HG03432 (cell line): ENCODE measurements around the gene LRRC42.
"Not testable (repeated sequence)": the region's sequence is repeated elsewhere in the genome, so short reads cannot be mapped to it uniquely, and the experiment has no call there.

Experiments used
- ATAC-seq: cut with Tn5 transposase; IDR thresholded peaks from one replicate; pipeline ENCODE4 v1.9.1; 2021; ENCODE audit warnings: mild to moderate bottlenecking, moderate library complexity; ENCODE audit not compliant: unreplicated experiment

The LRRC42 gene

DNA sequence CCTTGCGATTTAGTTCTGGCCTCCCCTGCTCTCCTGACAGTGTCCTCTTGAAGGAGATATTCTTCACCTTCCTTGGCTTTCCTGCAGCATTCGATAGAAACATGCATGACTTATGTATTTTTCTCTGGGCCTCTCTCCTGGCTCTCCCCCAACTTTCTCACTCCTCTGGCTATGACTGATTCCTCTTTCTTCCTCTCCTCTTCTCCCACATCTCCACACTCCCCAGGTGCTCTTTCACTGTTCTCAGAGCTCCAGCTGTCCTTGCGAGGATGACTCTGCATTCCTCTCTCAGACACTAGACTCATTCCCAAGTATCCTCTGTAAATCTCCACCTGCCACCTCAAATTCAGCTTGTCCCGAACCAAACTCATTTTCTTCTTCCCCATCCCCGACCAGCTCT is 18.0 kb downstream of the LRRC42 start:
- ATAC-seq, result no peak

DNA sequence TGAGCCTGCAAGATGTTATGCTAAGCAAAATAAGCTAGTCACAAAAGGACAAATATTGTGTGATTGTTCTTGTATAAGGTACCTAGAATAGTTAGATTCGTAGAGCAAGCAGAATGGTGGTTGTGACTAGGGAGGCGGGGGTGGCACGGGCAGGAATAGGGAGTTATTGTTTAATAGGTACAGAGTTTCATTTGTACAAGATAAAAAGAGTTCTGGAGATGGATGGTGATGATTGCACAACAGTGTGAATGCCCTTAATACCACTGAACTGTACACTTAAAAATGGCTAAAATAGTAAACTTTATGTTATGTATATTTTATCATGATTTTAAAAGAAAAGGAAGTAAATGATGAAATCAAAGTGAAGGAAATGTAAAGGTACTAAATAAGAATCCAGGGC is 20.6 kb downstream of the LRRC42 start:
- ATAC-seq, result no peak

DNA sequence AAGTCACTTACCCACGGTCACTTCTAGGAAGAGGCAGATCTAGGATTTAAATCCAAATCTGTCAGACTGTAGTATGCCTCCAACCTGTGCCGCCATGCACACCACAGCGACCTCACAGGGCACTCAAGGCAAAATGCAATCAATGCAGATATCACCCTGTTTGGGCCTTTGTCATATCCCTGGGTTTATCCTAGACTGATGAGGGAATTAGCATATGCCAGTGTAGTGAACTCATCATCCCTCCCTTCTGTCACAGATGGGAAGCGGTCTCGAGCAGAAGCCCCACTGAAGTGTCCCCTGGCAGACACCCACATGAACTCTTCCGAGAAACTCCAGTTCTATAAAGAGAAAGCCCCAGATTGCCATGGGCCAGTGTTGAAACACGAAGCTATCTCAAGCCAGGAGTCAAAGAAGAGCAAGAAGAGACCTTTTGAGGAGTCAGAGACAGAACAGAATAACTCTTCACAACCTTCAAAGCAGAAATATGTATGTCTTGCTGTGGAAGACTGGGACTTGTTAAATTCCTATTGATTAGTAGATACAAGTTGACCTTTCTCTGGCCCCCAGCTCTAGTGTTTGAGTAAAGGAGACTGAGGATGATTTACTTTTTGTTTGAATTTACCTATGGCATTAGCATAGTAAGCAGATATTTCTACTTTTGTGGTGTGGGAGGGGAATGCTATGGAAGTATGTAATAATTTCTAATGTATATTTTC is 21.4 kb downstream of the LRRC42 start:
- no peak for ATAC-seq

DNA sequence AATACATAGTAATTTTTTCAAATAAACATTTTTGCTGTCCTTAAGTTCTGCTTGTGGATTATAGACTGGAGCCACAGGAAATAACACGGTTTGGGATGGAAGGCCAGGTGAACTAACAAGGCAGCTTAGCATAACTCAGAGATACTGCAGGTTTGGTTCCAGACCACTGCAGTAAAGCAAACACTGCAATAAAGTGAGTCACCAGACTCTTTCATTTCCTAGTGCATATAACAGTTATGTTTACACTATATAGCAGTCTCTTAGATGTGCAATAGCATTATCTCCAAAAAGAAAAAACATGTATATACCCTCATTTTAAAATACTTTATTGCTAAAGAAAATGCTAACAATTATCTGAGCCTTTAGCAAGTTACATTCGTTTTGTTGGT is 22.0 kb downstream of the LRRC42 start:
- no peak for ATAC-seq

DNA sequence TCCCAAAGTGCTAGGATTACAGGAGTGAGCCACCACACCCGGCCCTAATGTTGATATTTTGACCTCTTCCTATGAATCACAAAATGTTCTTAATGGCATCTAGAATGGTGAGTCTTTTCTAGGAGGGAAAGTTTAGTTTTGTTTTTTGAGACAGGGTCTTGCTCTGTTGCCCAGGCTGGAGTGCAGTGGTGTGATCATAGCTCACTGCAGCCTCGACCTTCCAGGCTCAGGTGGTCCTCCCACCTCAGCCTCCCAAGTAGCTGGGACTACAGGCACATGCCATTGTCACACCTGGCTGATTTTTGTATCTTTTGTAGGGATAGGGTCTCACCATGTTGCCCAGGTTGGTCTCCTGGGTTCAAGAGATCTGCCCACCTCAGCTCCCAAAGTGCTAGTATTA is 23.2 kb downstream of the LRRC42 start:
- ATAC-seq, result not testable (repeated sequence)

DNA sequence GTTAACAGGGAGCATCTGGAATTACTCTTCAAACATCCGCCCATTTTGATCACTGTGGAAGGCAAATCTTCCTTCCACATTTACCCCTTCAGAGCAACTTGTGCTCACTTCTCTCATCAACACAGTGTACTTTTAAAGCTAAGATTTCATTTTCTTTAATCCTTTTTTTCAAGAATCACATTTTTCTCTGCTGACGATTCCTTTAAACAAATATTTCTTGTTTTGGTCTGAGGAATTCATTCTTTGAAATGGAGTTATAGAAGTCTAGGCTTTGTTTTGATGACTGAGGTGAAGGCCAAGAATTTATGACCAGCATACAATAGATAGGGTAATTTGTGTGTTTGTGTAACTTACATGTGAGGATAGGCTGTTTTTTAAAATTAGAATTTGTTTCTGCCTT is 25.6 kb downstream of the LRRC42 start:
- ATAC-seq, result no peak

DNA sequence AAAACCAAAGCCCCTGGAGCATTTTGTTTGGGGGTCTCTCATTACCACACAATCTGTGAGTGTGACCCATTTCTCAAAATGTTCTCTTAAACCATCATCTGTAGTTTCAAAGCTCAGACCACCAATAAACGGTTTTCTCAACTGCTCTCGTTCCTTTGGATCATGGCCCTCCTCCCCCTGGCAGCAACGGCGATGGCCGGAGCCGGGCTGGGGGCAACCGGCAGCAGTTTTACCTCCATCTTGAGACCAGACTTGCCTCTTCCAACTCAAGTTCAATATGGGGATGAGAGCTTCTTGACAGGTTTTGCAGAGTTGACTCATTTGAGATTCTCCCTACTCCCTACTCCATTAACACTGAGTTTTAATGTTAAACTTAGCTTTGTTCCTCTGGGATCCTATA is 29.7 kb downstream of the LRRC42 start:
- no peak for ATAC-seq

DNA sequence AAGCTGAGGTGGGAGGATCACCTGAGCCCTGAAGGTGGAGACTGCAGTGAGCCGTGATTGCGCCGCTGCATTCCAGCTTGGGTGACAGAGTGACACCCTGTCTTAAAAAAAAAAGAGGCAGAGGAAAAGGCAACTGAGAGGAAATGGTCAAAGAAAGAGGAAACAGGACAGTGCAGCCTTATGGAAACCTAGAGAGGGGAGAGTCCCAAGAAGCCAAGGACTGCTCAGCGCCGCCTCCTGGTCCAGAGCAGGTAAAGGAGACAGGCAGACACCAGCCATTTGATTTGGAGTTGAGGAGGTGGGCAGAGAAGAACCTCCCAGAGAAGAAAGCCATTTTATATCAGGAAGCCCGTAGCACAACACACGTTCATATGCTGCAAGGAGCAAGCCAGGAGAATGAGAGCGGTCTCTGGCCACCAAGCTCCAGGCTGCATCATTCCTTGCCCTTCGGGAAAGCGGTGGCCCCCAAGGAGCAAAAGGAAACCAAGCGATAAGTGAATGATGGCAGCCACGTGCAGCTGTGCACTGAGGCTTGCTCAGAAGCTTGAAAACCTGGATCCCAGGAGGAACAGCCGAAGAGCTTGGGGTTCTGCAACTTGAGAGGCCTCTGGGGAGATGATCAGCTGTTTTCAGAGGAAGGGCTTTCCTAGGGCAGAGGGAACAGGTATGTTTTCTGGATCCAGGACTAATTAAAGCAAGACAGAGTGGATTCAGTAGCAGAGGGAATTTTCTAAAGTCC is 33.7 kb downstream of the LRRC42 start:
- ATAC-seq, result no peak

DNA sequence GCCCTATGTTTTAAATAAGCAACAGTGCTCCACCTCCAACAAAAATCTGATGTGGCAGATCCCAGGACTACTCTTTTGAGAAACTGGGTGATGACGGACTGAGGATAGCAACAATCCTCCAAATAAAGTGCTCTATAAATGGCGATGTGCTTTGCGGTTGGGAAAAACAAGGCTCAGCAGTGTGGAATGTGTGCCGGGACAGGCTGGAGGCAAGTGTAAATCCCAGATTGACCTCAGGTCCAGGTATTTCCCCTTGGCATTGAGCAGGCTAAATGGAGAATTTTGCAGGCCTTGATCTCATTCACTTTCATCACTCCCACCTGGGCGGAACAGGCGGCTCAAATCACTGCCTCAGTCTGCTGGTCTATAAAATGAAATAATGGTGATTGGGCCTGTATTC is 35.1 kb downstream of the LRRC42 start:
- ATAC-seq, result no peak

DNA sequence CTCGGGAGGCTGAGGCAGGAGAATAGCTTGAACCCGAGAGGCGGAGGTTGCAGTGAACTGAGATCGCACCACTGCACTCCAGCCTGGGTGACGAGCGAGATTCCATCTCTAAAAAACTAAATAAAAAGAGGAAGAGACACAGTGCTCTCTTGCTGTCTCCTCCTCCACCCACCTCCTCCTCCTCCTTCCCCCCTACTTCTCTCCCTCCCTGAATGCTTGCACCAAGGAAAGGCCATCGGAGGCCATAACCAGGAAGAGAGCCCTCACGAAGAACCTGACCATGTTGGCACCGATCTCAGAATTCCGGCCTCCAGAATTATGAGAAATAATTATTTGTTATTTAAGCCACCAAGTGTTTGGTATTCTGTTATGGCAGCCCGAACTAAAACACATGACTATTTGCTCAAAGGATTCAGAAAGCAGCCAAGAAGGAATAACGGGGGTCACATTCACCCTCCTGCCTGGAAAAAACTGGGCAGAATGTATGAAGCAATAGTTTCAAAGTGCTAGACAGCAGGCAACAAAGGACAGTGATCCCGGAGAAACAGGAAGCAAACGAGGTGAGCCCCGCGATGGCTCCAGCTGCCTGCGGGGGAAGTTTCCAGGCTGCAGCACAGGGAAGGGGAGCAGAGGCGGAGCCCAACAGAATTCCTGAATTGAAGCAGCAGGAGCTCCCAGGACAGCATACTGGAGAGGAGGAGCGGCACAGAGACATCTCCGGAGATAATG is 36.0 kb downstream of the LRRC42 start:
- no peak for ATAC-seq

DNA sequence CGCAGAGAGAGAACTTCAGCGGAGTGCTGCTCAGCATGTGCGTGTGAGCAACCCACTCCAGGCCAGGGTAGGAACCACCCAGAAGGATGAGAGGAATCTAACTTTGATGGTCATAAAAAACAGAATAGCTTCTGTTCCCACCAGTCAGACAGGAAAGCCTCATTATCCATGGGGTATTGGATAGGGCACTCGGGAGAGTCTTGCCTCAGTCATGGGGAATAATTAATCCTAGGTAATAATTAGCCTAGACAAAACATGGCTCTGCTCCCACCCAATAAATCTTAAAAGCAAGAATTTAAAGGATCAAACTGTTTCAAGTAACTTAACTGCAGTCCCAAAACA is 36.6 kb downstream of the LRRC42 start:
- ATAC-seq, result no peak

DNA sequence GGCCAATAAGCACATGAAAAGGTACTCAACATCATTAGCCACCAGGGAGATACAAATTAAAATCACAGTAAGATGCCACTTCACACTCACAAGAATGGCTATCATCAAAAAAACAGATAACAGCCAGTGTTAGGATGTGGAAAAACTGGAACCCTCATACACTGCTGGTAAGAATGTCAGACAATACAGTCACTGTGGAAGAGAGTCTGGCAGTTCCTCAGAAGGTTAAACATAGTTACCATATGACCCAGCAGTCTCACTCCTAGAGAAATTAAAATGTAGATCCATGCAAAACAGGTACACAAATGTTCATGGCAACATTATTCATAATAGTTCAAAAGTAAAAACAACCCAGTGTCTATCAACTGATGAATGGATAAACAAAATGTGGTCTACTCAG is 38.6 kb downstream of the LRRC42 start:
- no peak for ATAC-seq

DNA sequence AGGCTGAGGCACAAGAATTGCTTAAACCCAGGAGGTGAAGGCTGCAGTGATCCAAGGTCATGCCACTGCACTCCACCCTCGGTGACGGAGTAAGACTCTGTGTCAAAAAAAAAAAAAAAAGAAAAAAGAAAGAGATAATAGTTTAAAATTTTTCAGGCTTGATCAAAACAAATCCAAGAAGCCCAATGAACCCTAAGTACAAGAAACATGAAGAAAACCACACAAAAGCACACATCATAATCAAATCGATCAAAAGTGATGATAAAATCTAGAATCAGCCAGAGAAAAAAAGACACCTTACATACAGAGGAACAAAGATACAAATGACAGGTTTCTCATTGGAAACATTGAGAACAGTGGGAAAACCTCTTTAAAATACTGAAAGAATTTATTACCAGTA is 40.3 kb downstream of the LRRC42 start:
- ATAC-seq, result no peak

DNA sequence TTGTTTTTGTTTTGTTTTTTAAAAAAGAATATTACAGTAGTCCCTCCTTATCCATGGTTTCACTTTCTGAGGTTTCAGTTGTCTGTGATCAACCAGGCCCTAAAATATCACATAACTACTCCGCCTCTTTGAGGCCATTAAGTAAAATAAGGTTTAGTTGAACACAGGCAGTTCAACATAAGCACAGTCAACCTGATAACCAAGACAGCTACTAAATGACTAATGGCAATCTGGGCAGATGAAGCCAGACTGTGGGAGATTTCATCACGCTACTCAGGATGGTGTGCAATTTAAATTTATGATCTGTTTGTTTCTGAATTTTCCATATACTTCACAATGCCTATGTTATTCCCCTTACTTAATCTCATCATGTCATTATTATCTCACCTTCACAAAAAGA is 41.7 kb downstream of the LRRC42 start:
- ATAC-seq, result no peak

DNA sequence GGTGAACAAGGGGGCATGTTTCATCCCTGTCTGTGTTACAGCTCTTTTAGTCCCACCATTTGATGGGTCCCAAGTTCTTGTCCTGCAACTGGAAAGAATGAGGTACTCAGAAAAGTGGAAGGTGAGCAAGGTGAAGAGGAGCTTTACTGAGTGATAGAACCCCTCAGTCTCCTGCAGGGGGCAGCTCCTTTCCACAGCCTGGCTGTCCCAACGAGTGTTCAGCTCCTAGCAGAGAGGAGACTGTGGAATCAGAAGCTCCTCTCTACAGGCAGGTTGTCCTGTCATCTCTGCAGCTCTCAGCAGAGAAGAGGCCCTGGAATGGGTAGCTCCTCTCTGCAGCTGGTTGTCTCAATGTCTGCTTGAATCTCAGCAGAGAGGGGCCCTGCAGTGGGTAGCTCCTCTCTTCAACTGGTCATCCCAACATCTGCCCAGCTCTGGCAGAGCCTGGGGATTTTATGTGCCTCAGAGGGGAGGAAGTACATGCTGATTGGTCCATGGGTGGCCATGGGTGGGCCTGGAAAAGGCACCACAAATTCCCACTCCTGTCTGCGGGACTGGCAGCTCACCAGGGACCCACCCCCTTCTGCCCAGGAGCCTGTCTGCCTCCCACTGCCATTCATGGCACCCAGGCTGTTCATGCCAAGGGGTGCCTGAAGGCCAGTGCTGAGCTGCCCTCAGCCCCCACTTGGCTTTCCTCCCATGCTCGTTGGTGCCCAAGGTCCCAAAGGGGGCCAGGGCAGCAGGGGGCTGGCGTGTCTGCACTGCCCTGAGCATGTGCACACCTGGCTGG is 46.1 kb downstream of the LRRC42 start:
- no peak for ATAC-seq

DNA sequence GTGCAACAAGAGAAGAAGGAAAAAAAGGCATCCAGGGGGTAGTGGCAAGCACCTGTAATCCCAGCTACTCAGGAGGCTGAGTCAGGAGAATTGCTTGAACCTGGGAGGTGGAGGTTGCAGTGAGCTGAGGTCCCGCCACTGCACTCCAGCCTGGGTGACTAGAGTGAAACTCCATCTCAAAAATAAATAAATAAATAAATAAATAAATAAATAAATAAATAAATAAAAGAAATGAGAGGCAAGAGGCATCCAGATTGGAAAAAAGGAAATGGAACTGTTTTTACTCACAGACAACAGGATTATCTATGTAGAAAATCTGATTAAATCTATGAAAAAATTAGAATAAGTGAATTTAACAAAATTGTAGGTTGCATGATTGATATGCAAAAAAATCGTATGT is 48.4 kb downstream of the LRRC42 start:
- ATAC-seq, result not testable (repeated sequence)

DNA sequence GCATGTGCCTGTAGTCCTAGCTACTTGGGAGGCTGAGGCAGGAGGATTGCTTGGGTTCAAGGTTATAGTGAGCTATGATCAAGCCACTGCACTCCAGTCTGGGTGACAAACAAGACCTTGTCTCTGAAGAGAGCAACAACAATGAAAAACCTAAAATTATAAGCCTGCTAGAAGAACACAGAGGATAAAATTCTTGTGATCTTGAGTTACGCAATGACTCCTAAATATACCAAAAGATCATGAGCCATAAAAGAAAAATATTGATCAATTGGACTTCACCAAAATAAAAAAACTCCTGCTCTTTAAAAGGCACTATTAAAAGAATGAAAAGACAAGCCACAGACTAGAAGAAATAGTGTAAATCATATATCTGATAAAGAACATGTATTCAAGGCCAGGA is 49.5 kb downstream of the LRRC42 start:
- no peak for ATAC-seq

DNA sequence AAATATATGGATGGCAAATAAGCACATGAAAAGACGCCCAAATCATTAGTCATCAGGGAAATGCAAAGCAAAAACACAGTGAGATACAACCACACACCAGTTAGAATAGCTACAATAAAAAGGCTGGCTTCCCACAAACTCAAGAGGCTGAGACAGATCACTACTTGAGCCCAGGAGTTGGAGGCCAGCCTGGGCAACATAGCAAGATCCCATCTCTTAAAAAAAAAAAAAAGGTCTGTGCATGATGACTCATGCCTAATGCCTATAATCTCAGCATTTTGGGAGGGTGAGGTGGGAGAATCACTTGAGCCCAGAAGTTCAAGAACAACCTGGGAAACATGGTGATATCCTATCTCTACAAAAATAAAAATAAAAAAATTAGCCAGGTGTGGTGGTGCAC is 52.1 kb downstream of the LRRC42 start:
- ATAC-seq, result no peak

DNA sequence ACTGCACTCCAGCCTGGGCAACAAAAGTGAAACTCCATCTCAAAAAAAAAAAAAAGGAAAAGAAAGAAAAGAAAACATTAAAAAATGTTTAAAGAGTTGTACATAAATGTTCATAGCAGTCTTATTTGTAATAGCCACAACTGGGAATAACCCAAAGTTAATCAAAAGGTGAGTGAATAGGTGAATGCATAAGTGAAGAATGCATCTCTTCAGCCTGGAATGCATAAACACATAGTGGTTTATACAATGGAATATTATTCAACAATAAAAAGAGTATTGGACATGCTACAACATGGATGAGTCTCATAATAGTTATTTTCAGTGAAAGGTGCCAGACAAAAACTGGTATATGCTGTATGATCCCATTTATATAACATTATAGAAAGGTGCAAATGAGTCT is 53.8 kb downstream of the LRRC42 start:
- ATAC-seq, result no peak

DNA sequence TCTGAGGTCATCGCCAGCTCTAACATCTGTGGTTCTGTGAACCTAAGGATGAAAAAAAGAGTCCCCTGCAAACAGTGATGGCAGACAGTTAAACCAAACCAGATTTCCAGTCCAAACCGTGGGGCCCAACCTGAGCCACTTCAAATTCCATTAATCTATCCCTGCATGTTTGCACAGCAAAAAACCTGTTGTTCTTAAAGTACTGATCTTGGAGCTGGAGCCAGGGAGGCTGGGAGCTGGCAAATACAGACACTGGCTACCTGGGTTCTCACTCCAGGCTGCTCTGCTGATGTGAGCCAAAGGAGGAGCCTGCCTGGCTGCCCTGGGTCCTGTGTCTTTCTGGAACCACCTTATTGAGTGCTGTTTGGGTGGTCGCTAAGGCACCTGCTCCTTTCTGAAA is 55.4 kb downstream of the LRRC42 start:
- no peak for ATAC-seq

DNA sequence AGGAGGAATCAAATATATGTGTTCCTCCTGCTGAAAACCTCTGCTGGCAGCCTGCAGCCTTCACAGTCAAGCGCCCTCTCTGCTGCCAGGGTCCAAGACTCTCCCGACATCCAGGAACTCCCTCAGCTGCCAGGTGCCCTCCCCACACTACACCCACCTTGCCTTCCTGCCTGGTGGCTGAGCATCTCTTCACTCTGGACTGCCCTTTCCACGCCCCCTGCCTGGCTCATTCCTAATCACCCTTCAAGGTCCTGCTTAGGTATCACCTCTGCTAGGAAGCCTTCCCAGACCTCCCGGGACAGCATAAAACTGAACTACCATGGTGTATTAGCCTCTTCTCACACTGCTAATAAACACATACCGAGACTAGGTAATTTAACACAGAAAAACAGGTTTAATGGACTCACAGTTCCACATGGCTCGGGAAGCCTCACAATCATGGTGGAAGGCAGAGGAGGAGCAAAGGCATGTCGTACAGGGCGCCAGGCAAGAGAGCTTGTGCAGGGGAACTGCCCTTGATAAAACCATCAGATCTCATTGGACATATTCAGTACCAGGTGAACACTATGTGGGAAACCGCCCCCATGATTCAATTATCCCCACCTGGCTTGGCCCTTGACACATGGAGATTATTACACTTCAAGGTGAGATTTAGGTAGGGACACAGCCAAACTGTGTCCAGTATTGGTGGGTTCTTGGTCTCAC is 56.5 kb downstream of the LRRC42 start:
- ATAC-seq, result no peak
